ENCODE results near the gene PCYOX1L.
A peak's percentile ranks its signal among the peaks of the same experiment; 100 is the strongest.

Gene PCYOX1L

GRCh38 chr5:149357370-149358293 is at the start of gene PCYOX1L:
TSS of gene PCYOX1L (plus strand) at chr5:149358046. CDS start at chr5:149358069, 23 bp downstream.
- Mint-ChIP-seq H3K9me3 (no peaks in the 10 kb centered on the region), H3K4me1 (peaks cover 13% of the 10 kb centered on the region), H3K27ac (peak within 1 kb of the TSS in 2 of 3 experiments; percentile 44 to 48), H3K27me3 (ENCODE audit: low read depth) (peaks cover 4% of the 10 kb centered on the region), H3K36me3 (ENCODE audit: low read depth) (peaks cover 20% of the 10 kb centered on the region), H3K4me3 (peak within 1 kb of the TSS; percentile 89 to 93 (median 90))
- no peak for TF ChIP-seq CTCF (IDR thresholded peaks at IDR 0.05; ENCODE audit: unreplicated experiment in 3 of 3)

- H3K36me3 Mint-ChIP-seq (ENCODE audit: low read depth) = no peaks in the 10 kb centered on the region
These were observed 48.5 kb upstream of the PCYOX1L start for GRCh38 chr5:149309354-149309753.

GRCh38 chr5:149310488-149310887 is 47.4 kb upstream of the PCYOX1L start:
- no peaks in the 10 kb centered on the region for H3K36me3 Mint-ChIP-seq (ENCODE audit: low read depth)
- no peak for TF ChIP-seq CTCF (IDR thresholded peaks at IDR 0.05; ENCODE audit: unreplicated experiment in 3 of 3)
- peaks cover 13% of the 10 kb centered on the region for H3K4me1 Mint-ChIP-seq
- no peak overlapping the region for H3K4me3 Mint-ChIP-seq
- peaks cover 8% of the 10 kb centered on the region for H3K27me3 Mint-ChIP-seq (ENCODE audit: low read depth)
- no peaks in the 10 kb centered on the region for H3K9me3 Mint-ChIP-seq
- H3K27ac Mint-ChIP-seq = no peak overlapping the region

More at GRCh38 chr5:149309354-149309753, 48.5 kb upstream of the PCYOX1L start:
- Mint-ChIP-seq H3K4me3 (no peak overlapping the region), H3K27me3 (ENCODE audit: low read depth) (peaks cover 8% of the 10 kb centered on the region), H3K9me3 (no peaks in the 10 kb centered on the region), H3K4me1 (peaks cover 9% of the 10 kb centered on the region), H3K27ac (no peak overlapping the region)
- TF ChIP-seq CTCF (IDR thresholded peaks at IDR 0.05; ENCODE audit: unreplicated experiment in 3 of 3) = no peak

GRCh38 chr5:149310947-149311658 is 46.7 kb upstream of the PCYOX1L start:
- Mint-ChIP-seq H3K36me3 (ENCODE audit: low read depth) (no peaks in the 10 kb centered on the region), H3K4me1 (peaks cover 14% of the 10 kb centered on the region), H3K4me3 (no peak overlapping the region), H3K27ac (no peak overlapping the region), H3K27me3 (ENCODE audit: low read depth) (peaks cover 8% of the 10 kb centered on the region), H3K9me3 (no peaks in the 10 kb centered on the region)
- no peak for TF ChIP-seq CTCF (IDR thresholded peaks at IDR 0.05; ENCODE audit: unreplicated experiment in 3 of 3)

GRCh38 chr5:149313151-149313841 is 44.5 kb upstream of the PCYOX1L start:
- H3K4me1 Mint-ChIP-seq = peaks cover 20% of the 10 kb centered on the region
- H3K36me3 Mint-ChIP-seq (ENCODE audit: low read depth) = no peaks in the 10 kb centered on the region
- peaks cover 8% of the 10 kb centered on the region for H3K27me3 Mint-ChIP-seq (ENCODE audit: low read depth)
- no peak for TF ChIP-seq CTCF (IDR thresholded peaks at IDR 0.05; ENCODE audit: unreplicated experiment in 3 of 3)
- H3K27ac Mint-ChIP-seq = no peak overlapping the region
- no peak overlapping the region for H3K4me3 Mint-ChIP-seq
- H3K9me3 Mint-ChIP-seq = no peaks in the 10 kb centered on the region
